Measurements from ENCODE around the gene UBE2E3. TPM values are rescaled to one million over a fixed set of nuclear protein-coding genes. Genes with fewer than 3 reads are reported as not detected.

Gene UBE2E3
- total RNA-seq, 2 donors from 2014 or later: 43.1 to 52.5 TPM

- Histone ChIP-seq H3K9ac (ENCODE audit: low read depth in 2 of 2, low read length in 2 of 2) (no peak overlapping the region), H3K36me3 (no peaks in the 10 kb centered on the region), H3K27me3 (no peaks in the 10 kb centered on the region), H3K9me3 (no peaks in the 10 kb centered on the region), H3K27ac (no peak overlapping the region), H3K4me3 (no peak overlapping the region), H3K4me1 (no peaks in the 10 kb centered on the region)
- TF ChIP-seq CTCF (IDR thresholded peaks at IDR 0.05): no peak
- no peak for DNase-seq
- intact Hi-C loops (cut with DNase I): no loop called here
Measured at GRCh38 chr2:180952731-180953336, 27.6 kb upstream of the UBE2E3 start.

GRCh38 chr2:180953550-180953949, 26.9 kb upstream of the UBE2E3 start:
- Histone ChIP-seq H3K36me3 (no peaks in the 10 kb centered on the region), H3K4me3 (no peak overlapping the region), H3K27me3 (no peaks in the 10 kb centered on the region), H3K4me1 (no peaks in the 10 kb centered on the region), H3K9ac (ENCODE audit: low read depth in 2 of 2, low read length in 2 of 2) (no peak overlapping the region), H3K9me3 (no peaks in the 10 kb centered on the region), H3K27ac (no peak overlapping the region)
- no peak for DNase-seq
- TF ChIP-seq CTCF (IDR thresholded peaks at IDR 0.05): no peak
- intact Hi-C loops (cut with DNase I): no loop called here

- no peak for TF ChIP-seq CTCF (IDR thresholded peaks at IDR 0.05)
- Histone ChIP-seq H3K36me3 (no peaks in the 10 kb centered on the region), H3K4me1 (no peaks in the 10 kb centered on the region), H3K9ac (ENCODE audit: low read depth in 2 of 2, low read length in 2 of 2) (no peak overlapping the region), H3K27me3 (no peaks in the 10 kb centered on the region), H3K4me3 (no peak overlapping the region), H3K27ac (no peak overlapping the region), H3K9me3 (no peaks in the 10 kb centered on the region)
- DNase-seq: no peak
- intact Hi-C loops (cut with DNase I): no loop called here
Measured at GRCh38 chr2:180955101-180955500, 25.3 kb upstream of the UBE2E3 start.

- H3K9ac ChIP-seq (ENCODE audit: low read depth in 2 of 2, low read length in 2 of 2): no peak overlapping the region
- H3K36me3 ChIP-seq: no peaks in the 10 kb centered on the region
- intact Hi-C loops (cut with DNase I): no loop called here
- H3K27ac ChIP-seq: no peak overlapping the region
- H3K4me3 ChIP-seq: no peak overlapping the region
- DNase-seq: no peak
- H3K27me3 ChIP-seq: no peaks in the 10 kb centered on the region
- no peak for TF ChIP-seq CTCF (IDR thresholded peaks at IDR 0.05)
- no peaks in the 10 kb centered on the region for H3K4me1 ChIP-seq
- no peaks in the 10 kb centered on the region for H3K9me3 ChIP-seq
Measured at GRCh38 chr2:180959787-180960186, 20.6 kb upstream of the UBE2E3 start.

GRCh38 chr2:180960982-180961381, 19.4 kb upstream of the UBE2E3 start:
- DNase-seq: no peak
- no peaks in the 10 kb centered on the region for H3K9me3 ChIP-seq
- no peak overlapping the region for H3K9ac ChIP-seq (ENCODE audit: low read depth in 2 of 2, low read length in 2 of 2)
- H3K4me1 ChIP-seq: no peaks in the 10 kb centered on the region
- intact Hi-C loops (cut with DNase I): no loop called here
- H3K27ac ChIP-seq: no peak overlapping the region
- no peaks in the 10 kb centered on the region for H3K27me3 ChIP-seq
- H3K4me3 ChIP-seq: no peak overlapping the region
- no peak for TF ChIP-seq CTCF (IDR thresholded peaks at IDR 0.05)
- H3K36me3 ChIP-seq: no peaks in the 10 kb centered on the region
